Activated naive CD4-positive, alpha-beta T cell treated with anti-CD3 and anti-CD28 coated beads, Interleukin-2, amount 50 U/mL, for 16 hours (primary cell): ENCODE measurements around the gene PRSS16.
"Not testable (repeated sequence)": the region's sequence is repeated elsewhere in the genome, so short reads cannot be mapped to it uniquely, and the experiment has no call there.

Experiments
- DNase-seq: peaks from one replicate; pipeline ENCODE4 v3.0.0-alpha.2; 2020

PRSS16 gene

GRCh38 chr6:27242589-27243265, 4.8 kb upstream of the PRSS16 start:
- no peak for DNase-seq

GRCh38 chr6:27248783-27249182, 1.3 kb downstream of the PRSS16 start:
- no peak for DNase-seq

GRCh38 chr6:27250277-27251111, 3.0 kb downstream of the PRSS16 start:
- no peak for DNase-seq

- peak; percentile 37 for DNase-seq
These were observed 3.7 kb downstream of the PRSS16 start for GRCh38 chr6:27251112-27251605.

- peak; percentile 50 for DNase-seq
These were observed 4.2 kb downstream of the PRSS16 start for GRCh38 chr6:27251606-27252251.

- no peak for DNase-seq
These were observed 7.1 kb downstream of the PRSS16 start for GRCh38 chr6:27254566-27254965.

GRCh38 chr6:27255866-27256265, 8.4 kb downstream of the PRSS16 start:
- DNase-seq: no peak

GRCh38 chr6:27260369-27260768, 12.9 kb downstream of the PRSS16 start:
- DNase-seq: no peak

GRCh38 chr6:27260836-27261375, 13.4 kb downstream of the PRSS16 start:
- no peak for DNase-seq

- DNase-seq: no peak
These were observed 16.4 kb downstream of the PRSS16 start for GRCh38 chr6:27263886-27264285.

- not testable (repeated sequence) for DNase-seq
These were observed 19.5 kb downstream of the PRSS16 start for GRCh38 chr6:27267003-27267402.

GRCh38 chr6:27267857-27268434, 20.4 kb downstream of the PRSS16 start:
- DNase-seq: no peak

- no peak for DNase-seq
These were observed 21.3 kb downstream of the PRSS16 start for GRCh38 chr6:27268803-27269202.

GRCh38 chr6:27273783-27274182, 26.3 kb downstream of the PRSS16 start:
- no peak for DNase-seq

GRCh38 chr6:27275025-27275956, 27.8 kb downstream of the PRSS16 start:
- DNase-seq: no peak

GRCh38 chr6:27279513-27280063, 32.1 kb downstream of the PRSS16 start:
- no peak for DNase-seq

- DNase-seq: no peak
These were observed 32.6 kb downstream of the PRSS16 start for GRCh38 chr6:27280064-27280539.

- no peak for DNase-seq
These were observed 33.1 kb downstream of the PRSS16 start for GRCh38 chr6:27280540-27281000.

- DNase-seq: no peak
These were observed 33.6 kb downstream of the PRSS16 start for GRCh38 chr6:27281105-27281539.

- no peak for DNase-seq
These were observed 34.1 kb downstream of the PRSS16 start for GRCh38 chr6:27281569-27281968.

- DNase-seq: no peak
These were observed 35.8 kb downstream of the PRSS16 start for GRCh38 chr6:27283279-27283678.
